CD4-positive, alpha-beta memory T cell (primary cell): Measurements from ENCODE around the gene ALAS1. TPM values are rescaled to one million over a fixed set of nuclear protein-coding genes. Genes with fewer than 3 reads are reported as not detected.

ENCODE experiments used
- CTCF ChIA-PET: fragments of 350-600 bp; sonication (Branson Sonifier 250); formaldehyde crosslinking; loops from one replicate; lab custom pipeline; 2021; ENCODE audit warnings: inconsistent platforms; ENCODE audit not compliant: partially characterized antibody; lab: Charles Lee
- POLR2A ChIA-PET: fragments of 350-600 bp; sonication (Branson Sonifier 250); formaldehyde crosslinking; loops from one replicate; lab custom pipeline; 2021; ENCODE audit not compliant: partially characterized antibody; lab: Charles Lee
- DNase-seq, 5 donors: peaks; one replicate each; pipeline versions ENCODE4 v3.0.0 to v3.0.0-alpha.2; 2020 to 2022; ENCODE audit warnings: mixed read lengths in 1 of 5
- H3K27ac ChIP-seq: one replicate; pipeline ENCODE4 v1.7.0; 2013; ENCODE audit warnings: low read depth, low read length
- H3K27me3 ChIP-seq: 2 replicates; pipeline ENCODE4 v1.7.0; 2013; ENCODE audit warnings: mild to moderate bottlenecking, low read length, moderate library complexity; ENCODE audit not compliant: insufficient read depth
- H3K36me3 ChIP-seq: 2 replicates; pipeline ENCODE4 v1.7.0; 2013; ENCODE audit warnings: mild to moderate bottlenecking, low read length, moderate library complexity; ENCODE audit not compliant: insufficient read depth
- H3K4me1 ChIP-seq: 2 replicates; pipeline ENCODE4 v1.7.0; 2013; ENCODE audit warnings: mild to moderate bottlenecking, low read length, moderate library complexity; ENCODE audit not compliant: insufficient read depth
- H3K4me3 ChIP-seq, 2 donors: one replicate each; pipeline ENCODE4 v1.7.0; 2013; ENCODE audit warnings: low read length in 2 of 2, mild to moderate bottlenecking in 1 of 2
- H3K9me3 ChIP-seq, 2 donors: one replicate each; pipeline ENCODE4 v1.7.0; 2013; ENCODE audit warnings: low read length in 2 of 2, control low read depth in 1 of 2; ENCODE audit not compliant: control insufficient read depth in 1 of 2
- H3K27ac Mint-ChIP-seq, 7 donors: one replicate each; pipeline ENCODE4 v1.8.0; 2020 to 2021; ENCODE audit warnings: mixed read lengths in 7 of 7, mild to moderate bottlenecking in 6 of 7, inconsistent platforms in 3 of 7, moderate library complexity in 3 of 7
- H3K27me3 Mint-ChIP-seq, 2 donors: one replicate each; pipeline ENCODE4 v1.8.0; 2020 to 2021; ENCODE audit warnings: mixed read lengths in 2 of 2
- H3K36me3 Mint-ChIP-seq, 2 donors: one replicate each; pipeline ENCODE4 v1.8.0; 2020 to 2021; ENCODE audit warnings: mixed read lengths in 2 of 2, inconsistent platforms in 1 of 2, mild to moderate bottlenecking in 1 of 2
- H3K4me1 Mint-ChIP-seq, 4 donors: one replicate each; pipeline ENCODE4 v1.8.0; 2020 to 2021; ENCODE audit warnings: mixed read lengths in 4 of 4, mild to moderate bottlenecking in 1 of 4
- H3K4me3 Mint-ChIP-seq, 8 donors: one replicate each; pipeline ENCODE4 v1.8.0; 2020 to 2021; ENCODE audit warnings: mixed read lengths in 8 of 8, mild to moderate bottlenecking in 7 of 8, moderate library complexity in 6 of 8, inconsistent platforms in 3 of 8
- H3K9me3 Mint-ChIP-seq, 8 donors: one replicate each; pipeline ENCODE4 v1.8.0; 2020 to 2021; ENCODE audit warnings: mixed read lengths in 8 of 8, mild to moderate bottlenecking in 5 of 8, inconsistent platforms in 3 of 8, moderate library complexity in 1 of 8
- intact Hi-C: fragments of 100-400 bp; cut with micrococcal nuclease; formaldehyde crosslinking; loops from one replicate; pipeline ENCODE4 v1.15.1; 2023
- polyA plus RNA-seq, 2 donors: library from polyadenylated mRNA; unstranded; fragments of 300-500 nt; fragmentation: Illumina TruSeq; gene quantifications; one replicate each; pipeline ENCODE4 v1.2.3, GENCODE V29; 2021
- total RNA-seq, 2 experiments: library from RNA; stranded (reverse); gene quantifications; one replicate each; pipeline ENCODE4 v1.2.3, GENCODE V29; 2021

ALAS1 gene
- total and polyA plus RNA-seq, 4 experiments from 2014 or later = 30.0 to 35.4 (median 32.5) TPM

- Mint-ChIP-seq H3K9me3 (no peaks in the 10 kb centered on the region), H3K36me3 (peaks cover 0 to 2% of the 10 kb centered on the region in 2 donors), H3K27me3 (no peaks in the 10 kb centered on the region), H3K27ac (peak overlapping the region in 5 of 7 donors; percentile 37 to 98 (median 95)), H3K4me3 (peak overlapping the region; percentile 93 to 98 (median 97)), H3K4me1 (peaks cover 3 to 15% (median 8%) of the 10 kb centered on the region in 4 donors)
- no peaks in the 10 kb centered on the region for H3K36me3 ChIP-seq
- H3K4me1 ChIP-seq = peaks cover 13% of the 10 kb centered on the region
- peak overlapping the region; percentile 74 for H3K27ac ChIP-seq
- CTCF ChIA-PET = interaction anchor here (0.8 to 1.8 kb wide), 4 partner anchors 9 to 294 kb away, joined by 3 to 12 read pairs (median 3); no protein-coding TSS in a partner anchor
- no peaks in the 10 kb centered on the region for H3K27me3 ChIP-seq
- H3K4me3 ChIP-seq = peak overlapping the region; percentile 93 to 95
- POLR2A ChIA-PET = interaction anchor here (1.0 to 2.6 kb wide), 10 partner anchors 44 to 655 kb away, joined by 3 to 46 read pairs (median 7); partner anchors contain the start of genes ALAS1, DUSP7 and RPL29
- intact Hi-C loops = loop anchor here (1.0 to 10.0 kb wide), 5 partner anchors 45 to 649 kb away; partner anchors contain the start of genes ALAS1, DCAF1, PARP3 and RPL29
- peak in 1 of 5 donors; percentile 6 for DNase-seq
- no peaks in the 10 kb centered on the region for H3K9me3 ChIP-seq
Measured at GRCh38 chr3:52153389-52154096, 44.4 kb upstream of the ALAS1 start.

DNA sequence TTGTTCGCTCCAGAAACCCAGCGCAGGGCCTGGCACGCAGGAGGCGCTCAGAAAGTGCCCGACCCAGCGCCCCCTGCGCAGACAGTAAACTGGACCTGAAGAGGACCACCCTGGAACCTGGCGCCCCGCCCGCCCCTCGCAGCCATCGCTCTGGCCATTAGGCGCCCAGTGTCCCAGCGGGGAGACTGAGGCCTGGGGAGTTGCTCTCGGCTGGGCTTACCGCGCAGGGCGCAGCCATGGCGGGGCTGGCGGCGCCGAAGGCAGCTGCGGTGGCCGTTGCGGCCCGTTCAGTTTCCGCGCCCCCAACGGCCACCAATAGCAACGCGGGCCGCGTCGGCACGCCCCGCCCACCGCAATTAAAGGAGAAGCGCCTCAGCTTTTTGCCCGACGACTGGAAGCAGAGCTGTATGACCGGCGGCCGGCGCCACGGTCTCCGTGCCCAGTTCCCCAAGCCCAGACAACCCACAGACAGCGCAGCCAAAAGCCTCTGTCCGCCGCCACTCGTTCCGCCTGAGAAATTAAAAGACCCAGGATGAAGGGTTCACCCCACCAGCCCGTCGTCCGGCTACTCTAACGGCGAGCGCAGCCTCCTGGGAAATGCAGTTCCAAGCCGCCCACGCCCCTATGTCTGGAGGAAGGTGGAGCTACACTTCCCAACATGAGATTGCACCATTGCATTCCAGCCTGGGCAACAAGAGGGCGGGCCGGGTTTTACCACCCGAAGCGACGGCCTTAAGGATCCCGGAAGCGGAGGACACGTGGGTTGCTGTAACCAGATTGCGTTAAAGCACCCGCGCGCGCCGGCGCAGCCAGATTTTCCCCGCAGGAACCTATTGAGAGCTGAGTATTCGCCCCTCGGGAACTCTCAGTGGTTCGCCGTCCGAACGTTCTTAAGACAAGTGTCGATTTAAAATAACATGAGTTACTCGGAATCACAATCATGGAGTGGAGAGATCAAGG, 43.5 kb upstream of the ALAS1 start, which contains the start of gene POC1A:
Gene POC1A (minus strand): TSS at position 289 of the 960 bp plus-strand sequence. CDS start 51 bp downstream, at position 238.
- Mint-ChIP-seq H3K27ac (peak within 1 kb of the TSS; percentile 95 to 98 (median 98)), H3K9me3 (no peaks in the 10 kb centered on the region), H3K36me3 (peaks cover 0 to 2% of the 10 kb centered on the region in 2 donors), H3K27me3 (no peaks in the 10 kb centered on the region), H3K4me1 (peaks cover 3 to 15% (median 8%) of the 10 kb centered on the region in 4 donors), H3K4me3 (peak within 1 kb of the TSS; percentile 93 to 98 (median 97))
- Histone ChIP-seq H3K36me3 (no peaks in the 10 kb centered on the region), H3K4me1 (peaks cover 13% of the 10 kb centered on the region), H3K9me3 (no peaks in the 10 kb centered on the region), H3K27me3 (no peaks in the 10 kb centered on the region), H3K4me3 (peak within 1 kb of the TSS; percentile 93 to 95), H3K27ac (peak within 1 kb of the TSS; percentile 74)
- DNase-seq = peak; percentile 83 to 90 (median 85)
- intact Hi-C loops = loop anchor here (1.0 to 10.0 kb wide), 5 partner anchors 44 to 650 kb away; partner anchors contain the start of genes ALAS1, DCAF1, PARP3 and RPL29
- ChIA-PET POLR2A (interaction anchor here (0.8 to 2.6 kb wide), 18 partner anchors 28 to 655 kb away, joined by 3 to 46 read pairs (median 4); partner anchors contain the start of genes ACY1, ALAS1, DUSP7 and RPL29), CTCF (interaction anchor here (0.6 to 1.8 kb wide), 8 partner anchors 10 to 293 kb away, joined by 3 to 12 read pairs (median 3); no protein-coding TSS in a partner anchor)

GRCh38 chr3:52155912-52156311, 42.0 kb upstream of the ALAS1 start:
- Histone ChIP-seq H3K27me3 (no peaks in the 10 kb centered on the region), H3K36me3 (no peaks in the 10 kb centered on the region), H3K4me1 (peaks cover 13% of the 10 kb centered on the region), H3K27ac (no peak overlapping the region), H3K4me3 (no peak overlapping the region), H3K9me3 (no peaks in the 10 kb centered on the region)
- CTCF ChIA-PET = no interaction called here
- H3K27ac Mint-ChIP-seq = peak overlapping the region in 5 of 7 donors; percentile 29 to 95 (median 68)
- H3K4me1 Mint-ChIP-seq = peaks cover 3 to 15% (median 8%) of the 10 kb centered on the region in 4 donors
- peaks cover 0 to 2% of the 10 kb centered on the region in 2 donors for H3K36me3 Mint-ChIP-seq
- peak overlapping the region; percentile 11 to 93 (median 52) for H3K4me3 Mint-ChIP-seq
- intact Hi-C loops = loop anchor here (10.0 kb wide), 1 partner anchor 651 kb away; the partner anchor contains the start of gene DCAF1
- no peak for DNase-seq
- no peaks in the 10 kb centered on the region for H3K9me3 Mint-ChIP-seq
- no peaks in the 10 kb centered on the region for H3K27me3 Mint-ChIP-seq
- POLR2A ChIA-PET = interaction anchor here (1.1 to 2.6 kb wide), 4 partner anchors 27 to 122 kb away, joined by 3 to 46 read pairs (median 6); partner anchors contain the start of gene DUSP7

- intact Hi-C loops = loop anchor here (10.0 kb wide), 1 partner anchor 655 kb away; the partner anchor contains the start of gene DCAF1
- peaks cover 3 to 11% (median 8%) of the 10 kb centered on the region in 4 donors for H3K4me1 Mint-ChIP-seq
- H3K27ac Mint-ChIP-seq = peak overlapping the region in 1 of 7 donors; percentile 18
Measured at GRCh38 chr3:52159503-52159902, 38.5 kb upstream of the ALAS1 start.

DNA sequence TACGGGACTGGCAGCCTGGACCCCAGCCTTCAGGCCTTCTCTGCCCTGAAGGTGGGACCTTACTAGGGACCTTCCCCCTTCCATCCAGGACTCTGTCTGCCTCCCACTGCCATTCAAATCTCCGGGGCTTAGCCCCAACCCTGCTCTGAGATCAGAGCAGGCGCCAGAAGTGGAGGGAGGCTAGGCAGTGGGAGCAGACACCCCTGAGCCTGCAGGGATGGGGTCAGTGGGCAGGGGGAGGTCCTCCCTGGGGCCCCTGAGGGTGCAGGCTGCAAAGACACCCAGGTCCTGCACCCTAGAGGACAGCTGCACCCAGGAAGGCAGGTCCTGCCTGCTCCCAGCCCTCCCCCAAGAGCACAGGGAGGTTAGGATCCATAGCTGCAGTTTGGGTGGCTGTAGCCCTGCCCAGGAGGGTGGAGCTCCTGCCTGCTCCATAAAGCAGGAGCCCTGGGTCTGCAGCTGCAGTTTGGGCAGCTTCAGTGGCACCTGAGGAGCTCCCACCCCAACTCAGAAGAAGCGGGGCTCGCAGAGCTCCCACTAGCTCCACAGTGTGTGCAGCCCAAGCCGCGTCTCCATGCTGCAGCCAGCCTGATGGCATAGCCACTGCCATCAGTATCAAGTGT, 35.6 kb upstream of the ALAS1 start:
- Mint-ChIP-seq H3K27me3 (peaks cover 0 to under 1% of the 10 kb centered on the region in 2 donors), H3K36me3 (no peaks in the 10 kb centered on the region), H3K9me3 (no peaks in the 10 kb centered on the region), H3K27ac (no peak overlapping the region), H3K4me1 (no peaks in the 10 kb centered on the region), H3K4me3 (no peak overlapping the region)
- intact Hi-C loops = no loop called here
- Histone ChIP-seq H3K27ac (no peak overlapping the region), H3K9me3 (no peaks in the 10 kb centered on the region), H3K4me3 (no peak overlapping the region), H3K4me1 (no peaks in the 10 kb centered on the region), H3K27me3 (no peaks in the 10 kb centered on the region), H3K36me3 (no peaks in the 10 kb centered on the region)
- CTCF ChIA-PET = no interaction called here
- no peak for DNase-seq
- POLR2A ChIA-PET = no interaction called here

More at GRCh38 chr3:52159503-52159902, 38.5 kb upstream of the ALAS1 start:
- H3K27ac ChIP-seq = no peak overlapping the region
- POLR2A ChIA-PET = no interaction called here
- no peak overlapping the region for H3K4me3 Mint-ChIP-seq
- H3K36me3 Mint-ChIP-seq = no peaks in the 10 kb centered on the region
- CTCF ChIA-PET = no interaction called here
- no peak for DNase-seq
- H3K4me1 ChIP-seq = peaks cover 6% of the 10 kb centered on the region
- no peaks in the 10 kb centered on the region for H3K27me3 Mint-ChIP-seq
- H3K36me3 ChIP-seq = no peaks in the 10 kb centered on the region
- H3K4me3 ChIP-seq = no peak overlapping the region
- H3K9me3 ChIP-seq = no peaks in the 10 kb centered on the region
- no peaks in the 10 kb centered on the region for H3K9me3 Mint-ChIP-seq
- H3K27me3 ChIP-seq = no peaks in the 10 kb centered on the region

DNA sequence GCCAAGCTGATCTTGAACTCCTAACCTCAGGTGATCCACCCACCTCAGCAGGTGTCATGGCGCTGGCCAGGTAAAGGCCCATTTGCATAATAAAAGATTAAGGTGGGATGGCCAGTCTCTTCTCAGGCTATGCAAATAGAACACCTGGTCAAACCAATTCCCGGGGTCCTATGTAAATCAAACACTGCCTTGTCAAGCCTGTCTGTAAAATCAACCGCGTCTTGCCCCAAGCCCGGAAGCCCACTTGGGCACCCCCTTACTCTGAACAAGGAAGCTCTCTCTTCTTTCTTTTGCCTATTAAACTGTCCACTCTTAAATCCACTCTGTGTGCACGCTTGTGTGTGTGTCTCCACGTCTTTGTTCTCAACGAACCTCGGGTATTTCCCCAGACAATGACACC, 30.7 kb upstream of the ALAS1 start:
- H3K4me3 Mint-ChIP-seq = no peak overlapping the region
- peaks cover 0 to 2% (median 0%) of the 10 kb centered on the region in 8 donors for H3K9me3 Mint-ChIP-seq
- H3K27me3 ChIP-seq = no peaks in the 10 kb centered on the region
- H3K4me3 ChIP-seq = no peak overlapping the region
- H3K27ac Mint-ChIP-seq = no peak overlapping the region
- no peaks in the 10 kb centered on the region for H3K36me3 ChIP-seq
- peaks cover 2% of the 10 kb centered on the region in 2 donors for H3K27me3 Mint-ChIP-seq
- H3K9me3 ChIP-seq = no peaks in the 10 kb centered on the region
- no peaks in the 10 kb centered on the region for H3K4me1 Mint-ChIP-seq
- ChIA-PET POLR2A (no interaction called here), CTCF (no interaction called here)
- H3K4me1 ChIP-seq = no peaks in the 10 kb centered on the region
- no peaks in the 10 kb centered on the region for H3K36me3 Mint-ChIP-seq
- no peak overlapping the region for H3K27ac ChIP-seq
- no peak for DNase-seq
- intact Hi-C loops = no loop called here
